ENCODE results near the gene KCNIP3. TPM values are rescaled to one million over a fixed set of nuclear protein-coding genes. Genes with fewer than 3 reads are reported as not detected.

The KCNIP3 gene
- total RNA-seq, 3 donors from 2014 or later (not counting 1 experiment from before 2014, with no cell fraction given), result 0.52 to 1.4 TPM; not detected in 1

DNA sequence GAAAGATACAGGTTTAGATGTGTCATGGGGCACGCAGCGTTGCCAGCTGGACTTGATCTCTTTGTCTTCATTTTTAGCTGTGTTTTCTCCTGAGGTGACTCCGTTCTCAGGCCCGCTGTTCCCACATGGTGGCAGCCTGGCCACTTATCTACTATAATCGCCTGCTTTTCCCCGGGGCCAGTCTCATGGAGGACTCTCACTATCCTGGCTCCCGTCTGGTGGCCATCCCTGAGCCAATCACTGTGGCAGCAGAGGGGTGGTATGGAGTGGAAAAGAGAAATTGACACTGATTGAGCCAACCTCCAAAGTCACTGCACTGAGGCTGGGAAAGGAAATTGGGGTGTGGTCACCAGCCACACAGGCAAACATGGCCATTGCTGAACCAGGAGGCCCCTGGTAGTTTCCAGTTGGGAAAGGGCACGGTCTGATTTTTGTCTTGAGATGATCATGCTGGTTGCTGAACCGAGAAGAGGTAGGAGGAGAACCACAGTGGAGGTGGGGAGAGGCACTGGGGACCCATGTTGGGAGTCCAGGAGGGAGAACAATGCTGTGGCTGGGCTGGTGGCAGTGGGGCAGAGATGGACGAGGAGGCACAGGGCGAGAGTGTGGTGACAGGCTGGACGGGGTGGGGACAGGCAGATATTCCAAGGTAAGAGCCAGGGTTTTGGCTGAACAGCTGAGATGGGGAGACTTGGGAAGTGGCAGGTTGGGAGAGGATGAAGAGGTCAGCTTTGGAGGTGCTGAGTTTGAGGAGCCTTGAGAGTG, 45.6 kb downstream of the KCNIP3 start:
- no peak overlapping the region for H3K27ac Mint-ChIP-seq
- H3K9me3 Mint-ChIP-seq, result no peaks in the 10 kb centered on the region
- DNase-seq (no peak), ATAC-seq (no peak)
- H3K4me3 Mint-ChIP-seq, result no peak overlapping the region
- no peak overlapping the region for H3K27ac ChIP-seq (ENCODE audit: low read length)
- H3K27me3 Mint-ChIP-seq (ENCODE audit: low read depth in 2 of 2), result peaks cover 14 to 28% of the 10 kb centered on the region in 2 donors
- no peak overlapping the region for H3K4me3 ChIP-seq (ENCODE audit: low read length)
- peaks cover 12% of the 10 kb centered on the region for H3K4me1 ChIP-seq (ENCODE audit: control insufficient read depth, insufficient read depth, low read length)
- 84% methylated on average over 12 of the region's 12 CpGs for WGBS (ENCODE audit: insufficient coverage)
- peaks cover 0 to 4% of the 10 kb centered on the region in 2 donors for H3K4me1 Mint-ChIP-seq
- H3K9me3 ChIP-seq (ENCODE audit: control insufficient read depth, insufficient read depth, low read length), result no peaks in the 10 kb centered on the region
- peaks cover 14% of the 10 kb centered on the region for H3K27me3 ChIP-seq (ENCODE audit: control insufficient read depth, insufficient read depth, low read length)
- no peaks in the 10 kb centered on the region for H3K36me3 ChIP-seq (ENCODE audit: control insufficient read depth, insufficient read depth, low read length)
- intact Hi-C loops (cut with micrococcal nuclease), result no loop called here
- H3K36me3 Mint-ChIP-seq, result no peaks in the 10 kb centered on the region
- TF ChIP-seq CTCF (IDR thresholded peaks at IDR 0.05), result no peak

GRCh38 chr2:95343429-95344214, 46.5 kb downstream of the KCNIP3 start:
- Histone ChIP-seq H3K4me1 (ENCODE audit: control insufficient read depth, insufficient read depth, low read length) (peaks cover 12% of the 10 kb centered on the region), H3K36me3 (ENCODE audit: control insufficient read depth, insufficient read depth, low read length) (no peaks in the 10 kb centered on the region), H3K4me3 (ENCODE audit: low read length) (no peak overlapping the region), H3K9me3 (ENCODE audit: control insufficient read depth, insufficient read depth, low read length) (no peaks in the 10 kb centered on the region), H3K27ac (ENCODE audit: low read length) (no peak overlapping the region), H3K27me3 (ENCODE audit: control insufficient read depth, insufficient read depth, low read length) (peaks cover 15% of the 10 kb centered on the region)
- no peak overlapping the region for H3K27ac Mint-ChIP-seq
- H3K27me3 Mint-ChIP-seq (ENCODE audit: low read depth in 2 of 2), result peaks cover 14 to 34% of the 10 kb centered on the region in 2 donors
- intact Hi-C loops (cut with micrococcal nuclease), result no loop called here
- ATAC-seq (no peak), DNase-seq (no peak)
- no peak overlapping the region for H3K4me3 Mint-ChIP-seq
- H3K36me3 Mint-ChIP-seq, result no peaks in the 10 kb centered on the region
- H3K4me1 Mint-ChIP-seq, result peaks cover 0 to 4% of the 10 kb centered on the region in 2 donors
- TF ChIP-seq CTCF (IDR thresholded peaks at IDR 0.05), result no peak
- H3K9me3 Mint-ChIP-seq, result no peaks in the 10 kb centered on the region
- WGBS (ENCODE audit: insufficient coverage), result 83% methylated on average over 7 of the region's 7 CpGs

GRCh38 chr2:95344215-95344583, 47.1 kb downstream of the KCNIP3 start:
- no peaks in the 10 kb centered on the region for H3K36me3 ChIP-seq (ENCODE audit: control insufficient read depth, insufficient read depth, low read length)
- intact Hi-C loops (cut with micrococcal nuclease), result no loop called here
- ATAC-seq (no peak), DNase-seq (no peak)
- no peaks in the 10 kb centered on the region for H3K9me3 ChIP-seq (ENCODE audit: control insufficient read depth, insufficient read depth, low read length)
- H3K9me3 Mint-ChIP-seq, result no peaks in the 10 kb centered on the region
- TF ChIP-seq CTCF (IDR thresholded peaks at IDR 0.05), result no peak
- no peak overlapping the region for H3K27ac ChIP-seq (ENCODE audit: low read length)
- H3K4me3 Mint-ChIP-seq, result no peak overlapping the region
- H3K4me1 ChIP-seq (ENCODE audit: control insufficient read depth, insufficient read depth, low read length), result peaks cover 12% of the 10 kb centered on the region
- peaks cover 0 to 4% of the 10 kb centered on the region in 2 donors for H3K4me1 Mint-ChIP-seq
- H3K4me3 ChIP-seq (ENCODE audit: low read length), result no peak overlapping the region
- no peak overlapping the region for H3K27ac Mint-ChIP-seq
- 89% methylated on average over 12 of the region's 12 CpGs for WGBS (ENCODE audit: insufficient coverage)
- peaks cover 14 to 34% of the 10 kb centered on the region in 2 donors for H3K27me3 Mint-ChIP-seq (ENCODE audit: low read depth in 2 of 2)
- peaks cover 15% of the 10 kb centered on the region for H3K27me3 ChIP-seq (ENCODE audit: control insufficient read depth, insufficient read depth, low read length)
- H3K36me3 Mint-ChIP-seq, result no peaks in the 10 kb centered on the region

Measured in natural killer cell (primary cell).